ENCODE results near the gene PANK4. TPM values are rescaled to one million over a fixed set of nuclear protein-coding genes. Genes with fewer than 3 reads are reported as not detected.

The PANK4 gene
- polyA plus RNA-seq, 1 experiment = 10.9 TPM

- POLR2A ChIA-PET = no interaction called here
- TF ChIP-seq, protein P1, sequence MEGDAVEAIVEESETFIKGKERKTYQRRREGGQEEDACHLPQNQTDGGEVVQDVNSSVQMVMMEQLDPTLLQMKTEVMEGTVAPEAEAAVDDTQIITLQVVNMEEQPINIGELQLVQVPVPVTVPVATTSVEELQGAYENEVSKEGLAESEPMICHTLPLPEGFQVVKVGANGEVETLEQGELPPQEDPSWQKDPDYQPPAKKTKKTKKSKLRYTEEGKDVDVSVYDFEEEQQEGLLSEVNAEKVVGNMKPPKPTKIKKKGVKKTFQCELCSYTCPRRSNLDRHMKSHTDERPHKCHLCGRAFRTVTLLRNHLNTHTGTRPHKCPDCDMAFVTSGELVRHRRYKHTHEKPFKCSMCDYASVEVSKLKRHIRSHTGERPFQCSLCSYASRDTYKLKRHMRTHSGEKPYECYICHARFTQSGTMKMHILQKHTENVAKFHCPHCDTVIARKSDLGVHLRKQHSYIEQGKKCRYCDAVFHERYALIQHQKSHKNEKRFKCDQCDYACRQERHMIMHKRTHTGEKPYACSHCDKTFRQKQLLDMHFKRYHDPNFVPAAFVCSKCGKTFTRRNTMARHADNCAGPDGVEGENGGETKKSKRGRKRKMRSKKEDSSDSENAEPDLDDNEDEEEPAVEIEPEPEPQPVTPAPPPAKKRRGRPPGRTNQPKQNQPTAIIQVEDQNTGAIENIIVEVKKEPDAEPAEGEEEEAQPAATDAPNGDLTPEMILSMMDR (IDR thresholded peaks at IDR 0.05; ENCODE audit: low read depth, low read length) = no peak
These were observed 8.4 kb downstream of the PANK4 start for GRCh38 chr1:2517966-2518365.

GRCh38 chr1:2516946-2517345, 9.4 kb downstream of the PANK4 start:
- H3K27ac ChIP-seq (ENCODE audit: low read depth, low read length) = no peak overlapping the region
- ChIA-PET CTCF (no interaction called here), POLR2A (no interaction called here)
- DNase-seq (ENCODE audit: low read depth, low spot score) = no peak
- TF ChIP-seq, protein P1 (IDR thresholded peaks at IDR 0.05; ENCODE audit: low read depth, low read length) = no peak
- H3K27me3 ChIP-seq (ENCODE audit: control insufficient read depth, insufficient read depth, low read length) = no peaks in the 10 kb centered on the region
- no peaks in the 10 kb centered on the region; the same call in 1 of the 2 replicates for H3K9me3 ChIP-seq (ENCODE audit: control insufficient read depth, insufficient read depth, low read length)
- H3K4me3 ChIP-seq (ENCODE audit: low read depth, low read length) = no peak overlapping the region

More at GRCh38 chr1:2517966-2518365, 8.4 kb downstream of the PANK4 start:
- DNase-seq (ENCODE audit: low read depth, low spot score) = no peak
- Histone ChIP-seq H3K27me3 (ENCODE audit: control insufficient read depth, insufficient read depth, low read length) (no peaks in the 10 kb centered on the region), H3K27ac (ENCODE audit: low read depth, low read length) (no peak overlapping the region), H3K9me3 (ENCODE audit: control insufficient read depth, insufficient read depth, low read length) (no peaks in the 10 kb centered on the region; the same call in 1 of the 2 replicates), H3K4me3 (ENCODE audit: low read depth, low read length) (no peak overlapping the region)
- CTCF ChIA-PET = no interaction called here

- DNase-seq (ENCODE audit: low read depth, low spot score) = no peak
- H3K27me3 ChIP-seq (ENCODE audit: control insufficient read depth, insufficient read depth, low read length) = no peaks in the 10 kb centered on the region
- ChIA-PET CTCF (no interaction called here), POLR2A (no interaction called here)
- H3K9me3 ChIP-seq (ENCODE audit: control insufficient read depth, insufficient read depth, low read length) = no peaks in the 10 kb centered on the region; the same call in 1 of the 2 replicates
- TF ChIP-seq, protein P1 (IDR thresholded peaks at IDR 0.05; ENCODE audit: low read depth, low read length) = no peak
- no peak overlapping the region for H3K27ac ChIP-seq (ENCODE audit: low read depth, low read length)
- H3K4me3 ChIP-seq (ENCODE audit: low read depth, low read length) = no peak overlapping the region
These were observed 10.3 kb downstream of the PANK4 start for GRCh38 chr1:2516124-2516523.

- Histone ChIP-seq H3K4me3 (ENCODE audit: low read depth, low read length) (no peak overlapping the region), H3K27me3 (ENCODE audit: control insufficient read depth, insufficient read depth, low read length) (no peaks in the 10 kb centered on the region), H3K9me3 (ENCODE audit: control insufficient read depth, insufficient read depth, low read length) (no peaks in the 10 kb centered on the region; the same call in 1 of the 2 replicates), H3K27ac (ENCODE audit: low read depth, low read length) (no peak overlapping the region)
- CTCF ChIA-PET = no interaction called here
- DNase-seq (ENCODE audit: low read depth, low spot score) = no peak
- TF ChIP-seq, protein P1 (IDR thresholded peaks at IDR 0.05; ENCODE audit: low read depth, low read length) = no peak
- POLR2A ChIA-PET = no interaction called here
These were observed 10.7 kb downstream of the PANK4 start for GRCh38 chr1:2515763-2516080.

GRCh38 chr1:2514863-2515762, 11.3 kb downstream of the PANK4 start:
- TF ChIP-seq, protein P1 (IDR thresholded peaks at IDR 0.05; ENCODE audit: low read depth, low read length) = 0 out of 2 replicates have a peak, but pooled peaks have one; percentile 11
- H3K27me3 ChIP-seq (ENCODE audit: control insufficient read depth, insufficient read depth, low read length) = no peaks in the 10 kb centered on the region
- H3K27ac ChIP-seq (ENCODE audit: low read depth, low read length) = no peak overlapping the region
- ChIA-PET POLR2A (no interaction called here), CTCF (no interaction called here)
- no peak for DNase-seq (ENCODE audit: low read depth, low spot score)
- no peak overlapping the region for H3K4me3 ChIP-seq (ENCODE audit: low read depth, low read length)
- H3K9me3 ChIP-seq (ENCODE audit: control insufficient read depth, insufficient read depth, low read length) = no peaks in the 10 kb centered on the region; the same call in 1 of the 2 replicates
